Measurements from ENCODE around the gene TBC1D5.

DNA sequence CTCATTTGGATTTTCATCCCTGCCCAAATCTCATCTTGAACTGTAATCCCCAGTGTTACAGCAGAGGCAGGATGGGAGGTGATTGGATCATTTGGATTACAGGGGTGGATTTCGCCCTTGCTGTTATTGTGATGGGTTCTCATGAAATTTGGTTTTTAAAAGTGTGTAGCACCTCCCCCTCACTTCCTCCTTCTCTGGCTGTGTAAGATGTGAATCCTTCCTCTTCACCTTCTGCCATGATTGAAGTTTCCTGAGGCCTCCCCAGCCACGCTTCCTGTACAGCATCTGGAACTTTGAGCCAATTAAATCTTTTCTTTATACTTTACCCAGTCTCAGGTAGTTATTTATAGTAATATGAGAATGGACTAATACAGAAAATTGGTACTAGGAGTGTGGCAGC is 540.9 kb downstream of the TBC1D5 start:
- TF ChIP-seq, protein P1, sequence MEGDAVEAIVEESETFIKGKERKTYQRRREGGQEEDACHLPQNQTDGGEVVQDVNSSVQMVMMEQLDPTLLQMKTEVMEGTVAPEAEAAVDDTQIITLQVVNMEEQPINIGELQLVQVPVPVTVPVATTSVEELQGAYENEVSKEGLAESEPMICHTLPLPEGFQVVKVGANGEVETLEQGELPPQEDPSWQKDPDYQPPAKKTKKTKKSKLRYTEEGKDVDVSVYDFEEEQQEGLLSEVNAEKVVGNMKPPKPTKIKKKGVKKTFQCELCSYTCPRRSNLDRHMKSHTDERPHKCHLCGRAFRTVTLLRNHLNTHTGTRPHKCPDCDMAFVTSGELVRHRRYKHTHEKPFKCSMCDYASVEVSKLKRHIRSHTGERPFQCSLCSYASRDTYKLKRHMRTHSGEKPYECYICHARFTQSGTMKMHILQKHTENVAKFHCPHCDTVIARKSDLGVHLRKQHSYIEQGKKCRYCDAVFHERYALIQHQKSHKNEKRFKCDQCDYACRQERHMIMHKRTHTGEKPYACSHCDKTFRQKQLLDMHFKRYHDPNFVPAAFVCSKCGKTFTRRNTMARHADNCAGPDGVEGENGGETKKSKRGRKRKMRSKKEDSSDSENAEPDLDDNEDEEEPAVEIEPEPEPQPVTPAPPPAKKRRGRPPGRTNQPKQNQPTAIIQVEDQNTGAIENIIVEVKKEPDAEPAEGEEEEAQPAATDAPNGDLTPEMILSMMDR (IDR thresholded peaks at IDR 0.05): no peak
- TF ChIP-seq EZH2 (IDR thresholded peaks at IDR 0.05): no peak

Data from neural progenitor cell (in vitro differentiated cells).